ENCODE measurements around the gene RGS3.

DNA sequence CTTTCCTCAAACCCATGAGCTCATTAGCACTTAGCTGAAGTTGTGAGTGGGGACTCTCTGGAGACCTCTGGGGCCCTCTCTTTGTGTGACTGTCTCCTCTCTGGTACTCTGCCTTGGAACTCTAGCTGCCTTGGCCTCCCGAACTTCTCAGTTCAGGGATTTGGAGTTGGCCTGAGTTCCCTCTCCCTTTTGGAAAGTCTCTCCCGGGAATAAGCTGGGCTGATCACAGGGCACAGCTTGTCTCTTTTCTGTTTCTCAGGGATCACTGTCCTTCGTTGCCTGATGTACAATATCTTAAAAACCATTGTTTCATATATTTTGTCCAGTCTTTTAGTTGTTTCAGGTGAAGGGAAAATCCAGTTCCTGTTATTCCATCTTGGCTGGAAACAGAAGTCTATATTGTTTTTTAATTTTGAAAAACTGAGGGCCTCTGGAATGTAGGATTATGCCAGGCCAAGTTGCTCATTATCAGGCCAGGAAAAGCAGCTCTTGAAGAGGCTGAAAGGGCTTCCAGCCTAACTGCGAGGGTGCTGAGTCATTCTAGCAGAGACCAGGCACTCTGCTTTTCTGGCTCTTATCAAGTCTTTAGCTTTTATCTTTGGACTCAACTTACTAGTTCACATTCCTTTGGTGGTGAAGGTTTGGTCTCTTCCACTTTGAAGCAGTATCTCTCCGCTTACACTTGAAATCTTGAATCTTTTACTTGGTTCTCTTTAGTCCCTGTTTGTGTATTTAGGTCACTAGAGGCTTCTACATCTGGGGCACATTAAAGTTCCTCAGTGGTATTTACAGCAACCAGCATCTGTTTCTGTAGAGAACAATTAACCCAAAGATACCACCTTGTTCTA is 8.4 kb upstream of the RGS3 start:
- TF ChIP-seq CTCF (IDR thresholded peaks at IDR 0.05) = peak in 1 of 12 donors; percentile 8
- no peak for TF ChIP-seq POLR2A (IDR thresholded peaks at IDR 0.05)
